Measurements from ENCODE around the gene ARL4C. TPM values are rescaled to one million over a fixed set of nuclear protein-coding genes. Genes with fewer than 3 reads are reported as not detected.

The ARL4C gene
- total RNA-seq, 4 donors from 2014 or later: 0.32 to 3.6 (median 0.46) TPM

GRCh38 chr2:234517971-234518370 is 21.1 kb upstream of the ARL4C start:
- Histone ChIP-seq H3K9me3 (no peaks in the 10 kb centered on the region), H3K27ac (no peak overlapping the region), H3K27me3 (no peaks in the 10 kb centered on the region), H3K4me3 (no peak overlapping the region), H3K36me3 (no peaks in the 10 kb centered on the region), H3K4me1 (no peaks in the 10 kb centered on the region)
- intact Hi-C loops (cut with DNase I; ENCODE audit: low total_unique reads) (no loop called here), in situ Hi-C loops (cut with MboI; ENCODE audit: low sequenced_read_pairs in 4 of 4) (no loop called here)
- no peak for DNase-seq
- ATAC-seq: no peak
- TF ChIP-seq POLR2A (IDR thresholded peaks at IDR 0.05) (no peak), CTCF (IDR thresholded peaks at IDR 0.05 in 4 of 5, conservative IDR thresholded peaks at IDR 0.05 in 1 of 5) (no peak)

GRCh38 chr2:234514873-234515638 is 18.2 kb upstream of the ARL4C start:
- DNase-seq (no peak), ATAC-seq (no peak)
- H3K27me3 ChIP-seq: no peaks in the 10 kb centered on the region
- H3K4me3 ChIP-seq: no peak overlapping the region
- H3K9me3 ChIP-seq: no peaks in the 10 kb centered on the region
- in situ Hi-C loops (cut with MboI; ENCODE audit: low sequenced_read_pairs in 4 of 4) (no loop called here), intact Hi-C loops (cut with DNase I; ENCODE audit: low total_unique reads) (no loop called here)
- TF ChIP-seq POLR2A (IDR thresholded peaks at IDR 0.05): no peak
- TF ChIP-seq CTCF (IDR thresholded peaks at IDR 0.05 in 4 of 5, conservative IDR thresholded peaks at IDR 0.05 in 1 of 5): no peak
- H3K4me1 ChIP-seq: no peaks in the 10 kb centered on the region
- no peaks in the 10 kb centered on the region for H3K36me3 ChIP-seq
- H3K27ac ChIP-seq: no peak overlapping the region

- H3K36me3 ChIP-seq: no peaks in the 10 kb centered on the region
- H3K9me3 ChIP-seq: no peaks in the 10 kb centered on the region
- TF ChIP-seq POLR2A (IDR thresholded peaks at IDR 0.05): no peak
- TF ChIP-seq CTCF (IDR thresholded peaks at IDR 0.05 in 4 of 5, conservative IDR thresholded peaks at IDR 0.05 in 1 of 5): no peak
- in situ Hi-C loops (cut with MboI; ENCODE audit: low sequenced_read_pairs in 4 of 4): no loop called here
- DNase-seq: no peak
- intact Hi-C loops (cut with DNase I; ENCODE audit: low total_unique reads): no loop called here
- H3K4me1 ChIP-seq: no peaks in the 10 kb centered on the region
- H3K4me3 ChIP-seq: no peak overlapping the region
- no peaks in the 10 kb centered on the region for H3K27me3 ChIP-seq
- H3K27ac ChIP-seq: no peak overlapping the region
- ATAC-seq: no peak
Measured at GRCh38 chr2:234514099-234514498, 17.2 kb upstream of the ARL4C start.

- intact Hi-C loops (cut with DNase I; ENCODE audit: low total_unique reads): no loop called here
Measured at GRCh38 chr2:234512884-234513669, 16.2 kb upstream of the ARL4C start.

More at GRCh38 chr2:234512884-234513669, 16.2 kb upstream of the ARL4C start:
- Histone ChIP-seq H3K4me1 (no peaks in the 10 kb centered on the region), H3K9me3 (no peaks in the 10 kb centered on the region), H3K36me3 (no peaks in the 10 kb centered on the region), H3K4me3 (no peak overlapping the region), H3K27ac (no peak overlapping the region), H3K27me3 (no peaks in the 10 kb centered on the region)
- no peak for DNase-seq
- TF ChIP-seq CTCF (IDR thresholded peaks at IDR 0.05 in 4 of 5, conservative IDR thresholded peaks at IDR 0.05 in 1 of 5) (no peak), POLR2A (IDR thresholded peaks at IDR 0.05) (no peak)
- in situ Hi-C loops (cut with MboI; ENCODE audit: low sequenced_read_pairs in 4 of 4): no loop called here
- ATAC-seq: no peak
